DMS53 (cell line): ENCODE data around the gene PARP6.

Experiments
- DNase-seq: peaks from one replicate; lab custom pipeline; 2025; lab: John Stamatoyannopoulos, UW

The PARP6 gene

GRCh38 chr15:72199721-72200212 lies 72.6 kb downstream of the PARP6 start:
- DNase-seq = peak; percentile 95

GRCh38 chr15:72199205-72199515 lies 73.2 kb downstream of the PARP6 start:
- DNase-seq = no peak

- DNase-seq = peak; percentile 97
These were observed 73.8 kb downstream of the PARP6 start for GRCh38 chr15:72198356-72199204.

GRCh38 chr15:72197460-72198355 lies 74.6 kb downstream of the PARP6 start, which contains the start of gene GRAMD2A:
Gene GRAMD2A, minus strand, starts transcription at chr15:72197787.
- DNase-seq = peak; percentile 91

GRCh38 chr15:72197041-72197459 lies 75.3 kb downstream of the PARP6 start:
- DNase-seq = peak; percentile 51

- peak; percentile 40 for DNase-seq
These were observed 75.8 kb downstream of the PARP6 start for GRCh38 chr15:72196409-72197040.

GRCh38 chr15:72195101-72195511 lies 77.2 kb downstream of the PARP6 start:
- no peak for DNase-seq

GRCh38 chr15:72193836-72194396 lies 78.4 kb downstream of the PARP6 start:
- no peak for DNase-seq

GRCh38 chr15:72192416-72192815 lies 79.9 kb downstream of the PARP6 start:
- no peak for DNase-seq
